ENCODE measurements around the gene CHIT1. TPM values are rescaled to one million over a fixed set of nuclear protein-coding genes. Genes with fewer than 3 reads are reported as not detected.

CHIT1 gene
- total RNA-seq, 3 donors from 2014 or later = 0.05 to 0.23 TPM; not detected in 1

DNA sequence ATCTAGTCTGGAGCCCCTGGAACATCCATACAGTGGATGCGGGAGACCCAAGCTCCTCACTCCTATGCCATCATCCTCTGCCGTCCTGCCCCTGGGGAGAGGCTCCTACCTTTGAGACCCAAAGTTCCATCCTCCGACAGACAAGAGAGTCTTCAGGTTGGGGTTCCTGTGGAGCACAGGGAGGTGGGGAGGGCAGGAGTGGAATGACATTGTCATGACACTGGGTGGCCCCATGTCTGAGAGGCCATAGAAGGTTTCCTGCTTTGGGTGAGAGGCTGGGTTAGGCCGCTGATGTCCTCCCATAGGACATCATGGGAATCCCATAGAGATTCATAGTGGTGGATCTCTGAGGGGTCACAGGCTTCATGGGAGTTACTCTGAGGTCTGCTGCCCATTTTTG lies 45.0 kb downstream of the CHIT1 start:
- DNase-seq (no peak), ATAC-seq (no peak)
- peaks cover 2% of the 10 kb centered on the region for H3K27me3 Mint-ChIP-seq (ENCODE audit: low read depth)
- H3K4me1 Mint-ChIP-seq (ENCODE audit: low read depth) = no peaks in the 10 kb centered on the region
- no peaks in the 10 kb centered on the region for H3K9me3 Mint-ChIP-seq
- H3K4me3 Mint-ChIP-seq = no peak overlapping the region
- H3K36me3 Mint-ChIP-seq (ENCODE audit: insufficient read depth) = no peaks in the 10 kb centered on the region

DNA sequence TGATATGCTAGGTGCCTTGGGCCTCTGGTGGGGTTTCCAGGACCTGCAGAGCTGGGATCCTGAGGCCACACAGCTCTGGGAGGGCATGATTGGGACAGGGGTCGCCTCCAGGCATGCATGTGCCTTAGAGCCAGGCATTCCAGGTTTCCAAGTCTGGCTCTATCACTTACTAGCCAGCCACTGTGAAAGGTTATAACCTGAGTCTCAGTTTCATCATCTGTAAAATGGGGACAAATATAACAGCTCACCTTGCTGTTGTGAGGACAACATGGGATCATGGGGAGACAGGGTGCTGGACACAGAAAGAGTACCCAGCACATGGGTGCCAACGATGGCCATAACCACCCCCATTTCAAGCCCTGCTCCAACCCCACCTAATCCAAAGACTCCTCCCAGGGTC lies 45.6 kb downstream of the CHIT1 start:
- ATAC-seq = no peak
- Mint-ChIP-seq H3K4me3 (no peak overlapping the region), H3K9me3 (no peaks in the 10 kb centered on the region), H3K36me3 (ENCODE audit: insufficient read depth) (no peaks in the 10 kb centered on the region), H3K4me1 (ENCODE audit: low read depth) (no peaks in the 10 kb centered on the region), H3K27me3 (ENCODE audit: low read depth) (peaks cover 2% of the 10 kb centered on the region)
- DNase-seq = no peak

DNA sequence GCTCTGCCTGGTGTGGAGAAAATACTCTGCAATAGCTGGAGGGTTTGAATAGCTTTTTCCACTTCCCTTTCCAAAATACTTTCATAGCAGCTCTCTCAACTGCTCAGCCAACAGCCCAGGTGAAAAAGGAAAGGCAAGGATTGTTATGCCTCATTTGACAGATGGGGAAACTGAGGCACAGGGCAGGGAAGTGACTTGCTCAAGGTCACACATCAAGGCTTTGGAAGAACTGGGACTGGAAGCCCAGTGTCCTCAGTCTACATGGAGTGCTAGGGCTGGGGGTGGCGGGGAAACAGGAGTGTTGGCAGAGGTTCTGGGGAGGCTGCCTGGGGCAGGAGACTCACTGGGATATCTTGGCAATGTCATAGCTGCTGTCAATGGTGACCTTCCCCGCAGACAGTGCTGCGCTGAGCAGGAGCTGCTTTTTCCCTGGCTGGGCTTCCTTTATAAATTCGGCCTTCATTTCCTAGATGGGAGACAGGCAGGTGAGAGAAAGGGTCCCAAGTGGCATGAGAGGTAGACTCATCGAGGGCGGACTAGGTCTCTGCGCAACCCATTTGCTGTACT lies 47.0 kb downstream of the CHIT1 start:
- no peak for DNase-seq
- Mint-ChIP-seq H3K9me3 (no peaks in the 10 kb centered on the region), H3K36me3 (ENCODE audit: insufficient read depth) (no peaks in the 10 kb centered on the region), H3K4me1 (ENCODE audit: low read depth) (no peaks in the 10 kb centered on the region), H3K4me3 (no peak overlapping the region), H3K27me3 (ENCODE audit: low read depth) (peaks cover 4% of the 10 kb centered on the region)
- no peak for ATAC-seq

DNA sequence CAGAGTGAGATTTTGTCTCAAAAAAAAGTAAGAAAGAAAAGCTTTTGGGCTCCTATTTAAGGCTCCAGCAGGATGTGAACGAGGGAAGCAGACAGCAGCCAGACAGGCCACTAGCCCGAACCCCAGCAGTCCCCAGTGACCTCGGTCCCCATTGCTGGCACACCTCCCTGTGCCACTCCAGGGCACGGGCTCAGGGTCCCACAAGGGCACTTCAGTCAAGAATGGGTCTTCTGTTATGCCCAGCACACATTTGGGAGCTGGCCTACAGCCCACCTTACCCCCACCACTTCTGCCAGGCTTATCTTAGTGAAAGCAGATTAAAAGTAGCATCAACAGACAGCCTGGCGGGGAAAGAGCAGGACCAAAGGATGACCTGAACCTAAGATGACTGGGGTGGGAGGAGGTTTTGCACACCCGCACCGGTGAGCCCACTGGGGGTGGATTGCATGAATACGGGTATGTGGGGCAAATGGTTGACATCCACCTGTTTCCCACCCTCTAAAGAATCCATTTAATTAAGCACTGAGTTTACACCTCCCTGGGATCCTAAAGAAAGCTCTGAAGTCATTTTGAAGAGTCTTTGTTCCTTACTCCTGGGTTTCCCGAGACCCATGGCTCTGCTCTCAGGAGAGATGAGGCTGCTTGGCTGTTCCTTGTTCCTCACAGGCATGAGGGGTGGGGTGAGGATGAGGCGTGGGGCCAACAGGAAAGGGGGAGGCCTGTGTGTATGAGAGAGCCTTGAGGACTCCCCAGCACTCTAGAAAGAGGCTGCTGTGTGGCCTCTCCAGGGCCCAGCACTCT lies 47.7 kb downstream of the CHIT1 start:
- no peaks in the 10 kb centered on the region for H3K4me1 Mint-ChIP-seq (ENCODE audit: low read depth)
- H3K27me3 Mint-ChIP-seq (ENCODE audit: low read depth) = peaks cover 4% of the 10 kb centered on the region
- H3K4me3 Mint-ChIP-seq = no peak overlapping the region
- no peak for DNase-seq
- ATAC-seq = no peak
- H3K9me3 Mint-ChIP-seq = no peaks in the 10 kb centered on the region
- H3K36me3 Mint-ChIP-seq (ENCODE audit: insufficient read depth) = no peaks in the 10 kb centered on the region

DNA sequence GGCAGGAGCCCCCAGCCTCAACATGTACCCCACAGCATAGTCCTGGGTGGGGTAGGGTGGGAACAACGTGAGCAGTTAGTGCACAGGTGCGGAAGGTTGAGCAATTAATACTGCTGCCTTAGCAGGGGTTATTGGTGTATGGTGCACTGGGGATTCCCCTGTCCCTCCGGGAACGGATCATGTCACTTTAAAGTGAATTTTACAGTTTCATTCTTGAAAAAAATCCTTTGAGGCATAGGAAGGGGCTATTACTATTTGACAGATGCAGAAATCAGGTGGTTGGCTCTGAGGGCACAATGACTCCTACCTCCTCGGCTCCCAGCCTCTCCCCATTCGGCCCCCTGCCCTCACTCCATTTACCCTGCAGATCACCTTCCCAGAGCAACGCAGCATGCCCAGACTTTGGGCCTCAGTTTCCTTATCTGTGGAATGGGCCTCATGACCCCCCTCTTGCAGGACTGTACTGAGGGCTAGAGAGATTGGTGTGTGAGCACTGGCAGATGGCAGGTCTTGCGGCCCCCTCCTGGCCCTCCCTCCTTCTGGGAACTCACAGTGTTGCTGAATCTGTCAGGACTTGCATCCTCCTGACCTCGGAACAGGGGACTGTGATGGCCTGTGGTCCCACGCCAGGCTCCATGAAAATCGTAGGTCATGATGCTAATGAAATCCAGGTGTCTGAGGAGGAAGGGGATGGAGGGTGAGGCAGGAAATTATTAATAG lies 48.7 kb downstream of the CHIT1 start:
- Mint-ChIP-seq H3K4me1 (ENCODE audit: low read depth) (no peaks in the 10 kb centered on the region), H3K4me3 (no peak overlapping the region), H3K27me3 (ENCODE audit: low read depth) (peaks cover 6% of the 10 kb centered on the region), H3K9me3 (no peaks in the 10 kb centered on the region), H3K36me3 (ENCODE audit: insufficient read depth) (no peaks in the 10 kb centered on the region)
- DNase-seq (no peak), ATAC-seq (no peak)

DNA sequence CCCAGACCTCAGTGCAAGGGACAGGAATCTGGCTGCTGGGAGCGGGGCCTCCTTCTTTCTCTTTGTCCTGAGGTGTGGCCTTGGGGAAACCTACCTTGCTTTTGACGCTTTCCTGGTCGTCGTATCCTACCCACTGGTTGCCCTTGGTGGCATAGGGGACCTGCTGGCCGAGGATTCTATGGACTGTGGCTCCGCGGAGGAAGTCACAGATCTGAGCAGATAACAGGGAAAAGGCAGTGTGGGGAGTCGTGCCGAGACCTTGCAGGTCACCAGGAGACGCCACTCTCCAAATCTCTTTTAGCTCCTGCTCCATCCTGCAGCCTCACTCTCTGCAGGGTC lies 49.8 kb downstream of the CHIT1 start:
- no peak for DNase-seq
- H3K36me3 Mint-ChIP-seq (ENCODE audit: insufficient read depth) = no peaks in the 10 kb centered on the region
- H3K4me1 Mint-ChIP-seq (ENCODE audit: low read depth) = no peaks in the 10 kb centered on the region
- H3K27me3 Mint-ChIP-seq (ENCODE audit: low read depth) = peaks cover 6% of the 10 kb centered on the region
- H3K4me3 Mint-ChIP-seq = no peak overlapping the region
- no peak for ATAC-seq
- H3K9me3 Mint-ChIP-seq = no peaks in the 10 kb centered on the region

DNA sequence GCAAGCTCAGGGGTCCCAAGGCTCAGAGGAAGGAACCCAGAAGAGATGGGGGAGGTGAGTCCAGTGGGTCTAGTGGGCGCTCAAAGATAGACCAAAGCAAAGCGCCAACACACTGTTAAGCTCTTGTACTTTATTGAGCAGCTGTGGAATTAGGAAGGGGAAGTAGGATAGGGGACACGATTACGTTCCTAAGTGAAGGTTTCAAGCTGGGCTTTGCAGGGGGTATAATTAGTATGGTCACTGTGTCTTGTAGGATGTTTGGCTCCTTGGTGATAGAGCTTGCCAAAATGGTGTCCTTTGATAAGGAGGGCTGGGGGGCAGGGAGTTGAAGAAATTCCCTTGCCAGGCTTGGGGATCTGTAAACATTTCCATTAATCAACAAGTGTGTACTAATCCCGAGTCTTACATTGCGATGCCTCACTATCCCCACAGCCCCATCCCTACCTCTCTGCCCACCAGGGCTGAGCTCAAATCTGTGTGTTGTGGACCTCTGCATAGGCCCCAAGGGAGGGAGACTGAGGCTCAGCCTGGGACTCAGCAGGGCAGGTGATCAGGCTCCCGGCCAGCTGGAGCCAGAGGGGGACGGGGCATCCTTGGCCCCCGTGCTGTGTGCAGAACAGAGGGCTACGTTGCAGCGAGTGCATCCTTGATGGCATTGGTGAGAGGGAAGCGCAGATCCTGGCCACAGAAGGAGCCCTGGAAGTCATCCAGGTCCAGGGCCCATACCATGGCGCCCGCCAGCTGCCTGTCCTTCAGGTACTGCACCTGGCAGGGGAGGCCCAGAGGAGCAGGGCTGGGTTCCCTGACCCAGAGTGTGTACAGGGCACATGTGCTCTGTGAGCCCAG lies 50.4 kb downstream of the CHIT1 start:
- no peaks in the 10 kb centered on the region for H3K36me3 Mint-ChIP-seq (ENCODE audit: insufficient read depth)
- H3K4me3 Mint-ChIP-seq = no peak overlapping the region
- H3K9me3 Mint-ChIP-seq = no peaks in the 10 kb centered on the region
- peaks cover 5% of the 10 kb centered on the region for H3K27me3 Mint-ChIP-seq (ENCODE audit: low read depth)
- DNase-seq = no peak
- no peak for ATAC-seq
- no peaks in the 10 kb centered on the region for H3K4me1 Mint-ChIP-seq (ENCODE audit: low read depth)

DNA sequence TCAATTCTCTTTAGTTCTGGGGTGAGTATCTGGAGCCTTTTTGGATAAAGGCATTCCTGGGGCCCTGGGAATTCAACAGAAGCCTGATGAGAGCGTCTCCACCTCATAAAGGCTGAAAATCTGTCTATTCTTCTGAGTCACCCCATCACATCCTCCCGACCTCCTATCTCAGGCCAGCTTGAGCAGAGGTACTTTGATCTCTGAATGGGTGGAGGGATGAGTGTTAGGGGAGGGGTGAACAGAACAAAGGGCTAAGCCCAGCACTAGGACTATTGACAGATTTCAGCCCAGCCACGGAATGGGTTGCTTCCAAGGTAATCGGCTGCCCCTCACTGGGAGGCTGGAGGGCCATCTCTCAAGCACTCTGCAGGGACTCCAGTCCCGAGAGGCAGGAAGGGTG lies 51.4 kb downstream of the CHIT1 start:
- DNase-seq (no peak), ATAC-seq (no peak)
- Mint-ChIP-seq H3K36me3 (ENCODE audit: insufficient read depth) (no peaks in the 10 kb centered on the region), H3K4me1 (ENCODE audit: low read depth) (no peaks in the 10 kb centered on the region), H3K4me3 (no peak overlapping the region), H3K27me3 (ENCODE audit: low read depth) (peaks cover 5% of the 10 kb centered on the region), H3K9me3 (no peaks in the 10 kb centered on the region)

DNA sequence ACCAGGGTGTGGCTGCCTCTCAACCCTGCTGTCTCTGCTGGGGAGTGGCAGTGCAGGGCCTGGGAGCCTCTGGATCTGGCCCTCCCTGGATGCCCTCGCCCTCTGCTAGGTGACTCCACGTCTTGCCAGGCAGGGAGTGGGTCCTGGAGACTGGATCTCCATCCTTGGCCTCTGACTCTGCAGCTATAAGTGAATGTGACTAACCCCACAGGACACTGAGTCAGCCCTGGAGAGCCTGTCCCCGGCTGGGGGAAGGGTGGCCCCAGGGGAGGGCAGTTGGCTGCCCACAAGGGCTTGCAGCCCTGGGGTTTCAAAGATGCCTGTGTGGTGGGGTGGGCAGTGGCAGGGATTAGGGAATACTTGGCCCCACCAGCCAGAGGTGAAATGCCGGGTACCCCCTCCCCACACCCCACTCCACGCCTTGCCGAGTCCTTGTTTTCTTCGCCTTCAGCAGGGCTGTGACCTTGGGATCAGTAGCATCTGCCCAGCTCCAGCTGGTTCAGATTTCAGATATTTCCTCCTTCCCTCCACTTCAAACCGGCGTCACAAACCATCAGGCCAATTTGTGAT lies 51.9 kb downstream of the CHIT1 start:
- no peaks in the 10 kb centered on the region for H3K4me1 Mint-ChIP-seq (ENCODE audit: low read depth)

DNA sequence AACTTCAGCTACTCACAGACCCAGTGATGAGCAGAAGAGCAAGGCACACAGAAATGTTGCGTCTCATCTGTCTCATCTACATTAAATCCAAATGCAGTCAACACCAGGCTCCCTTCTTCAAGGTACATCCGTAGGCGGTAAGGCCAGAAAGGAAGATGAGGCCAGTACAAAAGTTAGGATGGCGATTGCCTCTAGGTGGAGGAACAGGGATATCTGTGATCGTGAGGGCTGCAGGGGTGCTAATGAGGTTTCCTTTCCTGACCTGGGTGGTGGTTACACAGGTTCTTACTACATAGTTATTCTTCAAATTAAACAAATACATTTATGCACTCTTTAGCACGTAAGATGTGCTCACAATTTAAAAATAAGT lies 52.5 kb downstream of the CHIT1 start:
- H3K9me3 Mint-ChIP-seq = no peaks in the 10 kb centered on the region
- H3K27me3 Mint-ChIP-seq (ENCODE audit: low read depth) = peaks cover 5% of the 10 kb centered on the region
- H3K4me1 Mint-ChIP-seq (ENCODE audit: low read depth) = no peaks in the 10 kb centered on the region
- no peak for DNase-seq
- no peak for ATAC-seq
- H3K4me3 Mint-ChIP-seq = no peak overlapping the region
- no peaks in the 10 kb centered on the region for H3K36me3 Mint-ChIP-seq (ENCODE audit: insufficient read depth)

More for the DNA sequence above, 51.9 kb downstream of the CHIT1 start:
- Mint-ChIP-seq H3K9me3 (no peaks in the 10 kb centered on the region), H3K36me3 (ENCODE audit: insufficient read depth) (no peaks in the 10 kb centered on the region), H3K4me3 (no peak overlapping the region), H3K27me3 (ENCODE audit: low read depth) (peaks cover 5% of the 10 kb centered on the region)
- DNase-seq = no peak
- no peak for ATAC-seq

DNA sequence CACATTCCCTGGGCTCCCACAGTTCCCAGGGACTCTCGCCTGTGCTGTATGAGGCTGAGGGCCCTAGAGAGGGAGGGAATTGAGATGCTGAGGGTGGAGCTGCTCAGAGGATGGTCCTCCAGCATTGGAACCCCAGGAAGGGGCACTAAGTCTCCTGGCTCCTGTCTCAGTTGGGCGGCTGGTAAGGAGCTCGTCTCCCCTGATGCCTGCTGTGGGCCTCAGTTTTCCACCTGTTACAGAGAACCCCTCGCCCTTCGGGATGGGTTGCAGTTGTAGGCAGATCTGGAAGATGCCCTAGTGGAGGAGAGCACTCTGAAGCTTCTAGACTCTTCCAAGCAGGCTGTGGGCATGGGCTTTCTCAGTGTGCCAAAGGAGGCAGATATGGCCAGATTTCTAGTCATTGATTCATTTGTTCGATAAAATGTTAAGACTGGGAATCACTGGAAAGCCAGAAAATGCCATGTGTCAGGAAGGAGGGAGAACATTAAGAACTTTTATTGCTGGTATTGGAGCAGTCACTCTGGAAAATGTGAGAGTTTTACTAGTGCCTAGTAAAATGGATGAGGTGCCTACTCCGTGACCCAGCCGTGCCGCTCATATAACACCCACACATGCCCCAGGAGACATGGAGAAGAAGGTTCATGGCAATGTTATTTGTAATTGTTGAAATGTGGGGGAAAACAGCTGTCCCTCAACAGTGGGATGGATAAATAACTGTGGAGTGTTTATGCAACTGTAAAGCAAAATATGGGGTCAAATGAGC lies 53.0 kb downstream of the CHIT1 start:
- Mint-ChIP-seq H3K27me3 (ENCODE audit: low read depth) (peaks cover 5% of the 10 kb centered on the region), H3K36me3 (ENCODE audit: insufficient read depth) (no peaks in the 10 kb centered on the region), H3K4me3 (no peak overlapping the region), H3K4me1 (ENCODE audit: low read depth) (no peaks in the 10 kb centered on the region), H3K9me3 (no peaks in the 10 kb centered on the region)
- no peak for ATAC-seq
- no peak for DNase-seq

DNA sequence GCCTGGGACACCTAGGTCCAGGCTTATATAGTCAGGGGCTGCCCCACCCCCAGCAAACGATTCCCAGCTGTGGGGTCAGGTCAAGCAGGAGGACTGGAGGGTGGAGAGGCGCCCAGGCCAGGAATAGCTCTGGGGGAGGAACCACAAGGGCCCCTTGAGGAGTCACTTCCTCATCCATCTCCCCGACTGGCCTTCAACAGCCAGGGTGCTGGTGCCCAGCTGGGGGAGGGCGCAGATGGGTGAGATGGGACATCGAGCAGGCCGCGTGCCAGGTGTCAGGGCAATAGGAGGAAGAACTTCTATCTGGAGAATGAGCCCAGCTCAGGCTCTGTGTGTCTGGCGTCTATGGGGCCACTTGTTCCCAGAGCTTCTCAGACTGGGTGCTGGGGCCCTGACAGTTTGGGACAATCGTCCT lies 53.6 kb downstream of the CHIT1 start:
- ATAC-seq = no peak
- no peak for DNase-seq
- Mint-ChIP-seq H3K9me3 (no peaks in the 10 kb centered on the region), H3K4me1 (ENCODE audit: low read depth) (no peaks in the 10 kb centered on the region), H3K27me3 (ENCODE audit: low read depth) (peaks cover 5% of the 10 kb centered on the region), H3K4me3 (no peak overlapping the region), H3K36me3 (ENCODE audit: insufficient read depth) (no peaks in the 10 kb centered on the region)

DNA sequence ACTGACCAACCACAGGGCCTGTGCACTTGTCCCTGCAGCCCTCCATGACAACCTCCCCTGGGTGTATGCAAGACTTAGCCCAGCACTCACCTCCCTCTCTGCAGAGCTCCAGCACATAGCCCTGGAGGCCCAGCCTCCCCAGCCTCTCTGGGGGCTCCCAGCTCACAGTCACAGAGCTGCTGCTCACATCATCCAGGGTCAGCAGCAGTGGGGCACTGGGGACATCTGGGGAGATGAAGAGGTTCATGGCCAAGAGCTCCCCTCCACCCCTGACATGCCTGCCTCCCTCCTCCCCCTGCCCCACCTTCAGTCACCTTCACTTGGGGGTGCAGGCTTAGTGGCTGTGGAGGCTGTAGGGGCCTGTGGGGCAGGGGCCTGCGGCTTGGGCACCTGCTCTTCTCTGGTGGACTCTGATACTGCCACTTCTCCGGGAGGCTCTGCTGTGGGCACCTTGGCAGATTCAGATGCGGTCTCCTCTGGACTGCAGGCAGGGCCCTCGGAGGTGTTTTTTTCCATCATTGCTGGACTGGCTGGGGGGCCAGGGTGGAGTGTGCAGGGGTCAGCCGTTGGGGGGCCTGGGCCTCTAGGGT lies 54.1 kb downstream of the CHIT1 start, which contains the start of gene MYBPH:
TSS of gene MYBPH (minus strand) at position 590 of the 590 bp plus-strand sequence. CDS start at position 519, 71 bp downstream.
- peaks cover 5% of the 10 kb centered on the region for H3K27me3 Mint-ChIP-seq (ENCODE audit: low read depth)
- H3K4me1 Mint-ChIP-seq (ENCODE audit: low read depth) = no peaks in the 10 kb centered on the region
- no peak for DNase-seq
- no peak for ATAC-seq
- no peak within 1 kb of the TSS for H3K4me3 Mint-ChIP-seq
- no peaks in the 10 kb centered on the region for H3K36me3 Mint-ChIP-seq (ENCODE audit: insufficient read depth)
- H3K9me3 Mint-ChIP-seq = no peaks in the 10 kb centered on the region
